Erythroblast (primary cell): ENCODE data around the gene WDR76.

ENCODE experiments used
- GATA1 ChIP-seq: IDR thresholded peaks from 2 replicates; pipeline ENCODE4 v1.6.1; 2011; ENCODE audit warnings: low read depth, mild to moderate bottlenecking, control low read depth, low read length, moderate library complexity
- POLR2A ChIP-seq: IDR thresholded peaks from 2 replicates; pipeline ENCODE4 v1.6.1; 2011; ENCODE audit warnings: mild to moderate bottlenecking, low read length

- TF ChIP-seq POLR2A (no peak), GATA1 (no peak)
Observed at GRCh38 chr15:43900996-43901395, 74.2 kb downstream of the WDR76 start.
